ENCODE results near the gene TPRG1.

The TPRG1 gene

DNA sequence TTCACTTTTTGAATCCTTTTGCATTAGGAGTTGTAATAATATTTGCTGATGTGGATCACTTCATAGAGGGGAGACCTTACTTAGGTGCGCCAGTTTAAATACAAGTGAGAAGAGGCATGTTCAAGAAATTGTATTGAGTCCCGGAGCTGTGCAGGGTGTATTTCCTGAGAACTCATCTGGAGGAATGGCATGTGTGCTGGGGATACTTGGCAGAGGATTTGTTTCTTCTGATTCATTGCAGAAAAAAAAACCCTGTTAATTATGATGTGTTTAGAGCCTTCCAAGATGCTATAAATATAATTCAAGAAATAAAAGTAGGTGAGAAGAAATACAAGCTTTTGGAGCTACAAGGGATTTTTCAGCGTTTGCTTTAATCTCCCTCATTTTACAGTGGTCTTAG lies 97.6 kb downstream of the TPRG1 start:
- H3K4me3 Mint-ChIP-seq, result no peak overlapping the region
- no peaks in the 10 kb centered on the region for H3K36me3 Mint-ChIP-seq
- H3K4me1 Mint-ChIP-seq, result no peaks in the 10 kb centered on the region
- peaks cover 0 to 2% of the 10 kb centered on the region in 2 donors for H3K9me3 Mint-ChIP-seq
- peaks cover 14 to 20% of the 10 kb centered on the region in 2 donors for H3K27me3 Mint-ChIP-seq
- ATAC-seq (replicated peaks) (no peak), DNase-seq (no peak)
- H3K27ac Mint-ChIP-seq, result no peak overlapping the region

DNA sequence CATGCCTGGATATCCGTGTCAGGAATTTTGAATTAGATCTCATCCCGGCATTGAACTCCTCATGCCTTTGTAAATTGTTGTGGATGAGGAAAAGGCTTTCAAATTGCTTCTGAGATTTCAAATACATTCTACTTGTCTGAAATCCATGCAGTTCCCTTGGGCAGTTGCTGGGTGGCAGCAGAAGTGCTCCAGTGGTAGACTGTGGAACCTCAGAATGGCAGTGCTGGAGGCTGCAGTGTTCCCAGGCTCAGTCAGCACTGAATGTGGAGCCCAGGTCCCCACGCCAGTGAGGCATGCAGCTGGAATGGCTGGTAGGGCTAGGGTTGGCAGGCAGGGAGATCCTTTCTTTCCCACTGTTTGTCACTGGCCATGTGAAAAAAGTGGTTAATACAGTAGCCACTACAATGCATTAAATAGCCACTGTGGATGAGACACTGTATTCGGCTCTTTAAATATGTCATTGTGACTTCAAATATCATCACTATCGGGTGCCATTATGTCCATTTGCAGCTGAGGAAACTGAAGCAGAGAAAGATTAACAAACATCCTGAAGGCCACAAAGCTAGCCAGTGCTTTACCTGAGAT lies 98.6 kb downstream of the TPRG1 start:
- no peaks in the 10 kb centered on the region for H3K4me1 Mint-ChIP-seq
- ATAC-seq (replicated peaks), result peak; percentile 77 to 78

DNA sequence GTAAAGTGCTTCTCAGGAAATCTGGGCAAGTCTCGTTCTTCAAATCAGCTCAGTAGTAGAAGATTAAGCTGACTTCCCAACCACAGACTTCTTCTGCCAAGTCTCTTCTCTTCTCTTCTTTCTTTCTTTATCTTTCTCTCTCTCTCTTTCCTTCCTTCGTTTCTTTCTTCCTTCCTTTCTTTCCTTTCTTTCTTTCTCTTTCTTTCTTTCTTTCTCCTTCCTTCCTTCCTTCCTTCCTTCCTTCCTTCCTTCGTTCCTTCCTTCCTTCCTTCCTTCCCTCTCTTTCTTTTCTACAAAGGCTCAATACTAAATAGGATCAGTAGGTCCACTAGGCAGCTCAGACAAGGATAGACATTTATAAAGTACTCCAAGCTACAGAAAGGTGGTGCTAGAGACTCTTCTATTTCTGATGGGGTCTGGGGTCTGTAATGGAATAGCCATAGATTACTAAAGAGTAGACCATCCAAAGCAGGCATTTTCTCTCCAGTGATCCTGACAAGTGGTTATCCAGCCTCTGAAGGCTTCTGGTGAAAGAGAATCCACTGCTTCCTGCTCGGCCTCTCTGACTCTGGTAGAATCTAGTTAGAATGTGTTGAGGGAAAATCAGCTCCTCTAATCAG lies 100.8 kb downstream of the TPRG1 start:
- Mint-ChIP-seq H3K27me3 (peaks cover 16 to 28% of the 10 kb centered on the region in 2 donors), H3K27ac (no peak overlapping the region), H3K4me1 (peaks cover 7 to 13% of the 10 kb centered on the region in 2 donors), H3K9me3 (peaks cover 3 to 4% of the 10 kb centered on the region in 2 donors), H3K4me3 (no peak overlapping the region), H3K36me3 (peaks cover 2 to 4% of the 10 kb centered on the region in 2 donors)
- DNase-seq (no peak), ATAC-seq (replicated peaks) (peak; percentile 38 to 51)

More for the DNA sequence above, 98.6 kb downstream of the TPRG1 start:
- no peak for DNase-seq
- no peaks in the 10 kb centered on the region for H3K36me3 Mint-ChIP-seq
- no peak overlapping the region for H3K27ac Mint-ChIP-seq
- H3K27me3 Mint-ChIP-seq, result peaks cover 9 to 20% of the 10 kb centered on the region in 2 donors
- H3K9me3 Mint-ChIP-seq, result peaks cover 0 to 2% of the 10 kb centered on the region in 2 donors
- no peak overlapping the region for H3K4me3 Mint-ChIP-seq

GRCh38 chr3:189273736-189274135 lies 102.0 kb downstream of the TPRG1 start:
- ATAC-seq (replicated peaks) (no peak), DNase-seq (no peak)
- Mint-ChIP-seq H3K27ac (no peak overlapping the region), H3K4me1 (peaks cover 7 to 13% of the 10 kb centered on the region in 2 donors), H3K9me3 (peaks cover 3 to 4% of the 10 kb centered on the region in 2 donors), H3K36me3 (peaks cover 2 to 4% of the 10 kb centered on the region in 2 donors), H3K4me3 (no peak overlapping the region), H3K27me3 (peaks cover 14 to 28% of the 10 kb centered on the region in 2 donors)

DNA sequence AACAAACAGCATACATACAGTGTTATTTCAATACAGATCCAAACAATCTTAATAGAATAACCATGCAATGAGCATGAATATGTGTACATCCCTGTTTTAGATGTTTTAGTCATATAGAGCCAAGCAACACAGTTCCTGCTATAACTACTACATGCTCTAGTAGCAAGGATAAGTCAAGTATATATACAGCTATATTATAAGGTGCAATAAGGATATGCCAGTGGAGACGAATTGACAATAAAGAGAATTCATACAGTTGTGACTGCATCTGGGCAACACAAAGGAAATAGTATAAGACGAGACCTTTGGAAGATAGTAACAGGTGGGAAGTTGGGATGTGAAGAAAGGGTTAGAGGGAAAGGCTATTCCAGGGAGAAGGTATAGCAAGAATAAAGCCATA lies 103.4 kb downstream of the TPRG1 start:
- H3K36me3 Mint-ChIP-seq, result peaks cover 2 to 4% of the 10 kb centered on the region in 2 donors
- peaks cover 7 to 13% of the 10 kb centered on the region in 2 donors for H3K4me1 Mint-ChIP-seq
- ATAC-seq (replicated peaks), result no peak
- no peak overlapping the region for H3K27ac Mint-ChIP-seq
- H3K27me3 Mint-ChIP-seq, result peaks cover 20 to 30% of the 10 kb centered on the region in 2 donors
- DNase-seq, result no peak
- peaks cover 3 to 4% of the 10 kb centered on the region in 2 donors for H3K9me3 Mint-ChIP-seq
- no peak overlapping the region for H3K4me3 Mint-ChIP-seq

GRCh38 chr3:189275852-189276251 lies 104.1 kb downstream of the TPRG1 start:
- ATAC-seq (replicated peaks) (peak; percentile 60 to 74), DNase-seq (no peak)
- Mint-ChIP-seq H3K27me3 (peaks cover 20 to 30% of the 10 kb centered on the region in 2 donors), H3K27ac (no peak overlapping the region), H3K4me1 (peaks cover 7 to 13% of the 10 kb centered on the region in 2 donors), H3K4me3 (peak overlapping the region in 1 of 2 donors; percentile 2), H3K36me3 (peaks cover 2 to 4% of the 10 kb centered on the region in 2 donors), H3K9me3 (peaks cover 3 to 4% of the 10 kb centered on the region in 2 donors)

- DNase-seq (no peak), ATAC-seq (replicated peaks) (peak; percentile 59 to 65)
- Mint-ChIP-seq H3K9me3 (peaks cover 3 to 4% of the 10 kb centered on the region in 2 donors), H3K4me1 (peaks cover 7 to 13% of the 10 kb centered on the region in 2 donors), H3K36me3 (peaks cover 2 to 4% of the 10 kb centered on the region in 2 donors), H3K27me3 (peaks cover 20 to 30% of the 10 kb centered on the region in 2 donors), H3K4me3 (no peak overlapping the region), H3K27ac (peak overlapping the region; percentile 9)
These were observed 104.9 kb downstream of the TPRG1 start for GRCh38 chr3:189276444-189277219.

GRCh38 chr3:189277711-189278110 lies 105.9 kb downstream of the TPRG1 start:
- peaks cover 3 to 4% of the 10 kb centered on the region in 2 donors for H3K9me3 Mint-ChIP-seq
- DNase-seq, result no peak
- peaks cover 16 to 32% of the 10 kb centered on the region in 2 donors for H3K27me3 Mint-ChIP-seq
- H3K4me3 Mint-ChIP-seq, result no peak overlapping the region
- peaks cover 2 to 4% of the 10 kb centered on the region in 2 donors for H3K36me3 Mint-ChIP-seq
- peaks cover 7 to 13% of the 10 kb centered on the region in 2 donors for H3K4me1 Mint-ChIP-seq
- no peak for ATAC-seq (replicated peaks)
- no peak overlapping the region for H3K27ac Mint-ChIP-seq

DNA sequence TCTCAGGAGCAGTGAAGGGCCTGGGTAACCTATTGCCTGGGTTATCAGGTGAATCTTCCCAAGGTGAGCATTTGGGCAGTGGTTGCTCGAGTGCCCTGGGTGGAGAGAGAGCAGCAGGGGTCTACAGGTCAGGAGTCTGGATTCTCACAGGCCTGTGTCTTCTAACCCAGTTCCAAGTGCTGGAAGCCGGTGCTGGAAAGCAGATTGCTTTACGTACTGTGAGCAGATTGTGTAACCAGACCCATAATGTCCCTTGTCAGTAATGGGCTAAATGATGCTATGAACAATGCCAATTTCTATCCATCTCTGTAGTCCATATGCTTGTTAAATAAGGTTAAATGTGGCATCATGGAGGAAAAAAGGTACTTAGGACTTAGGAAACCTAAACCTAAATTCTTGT lies 106.5 kb downstream of the TPRG1 start:
- Mint-ChIP-seq H3K9me3 (peaks cover 3 to 4% of the 10 kb centered on the region in 2 donors), H3K4me1 (peaks cover 7 to 13% of the 10 kb centered on the region in 2 donors), H3K36me3 (peaks cover 2 to 4% of the 10 kb centered on the region in 2 donors), H3K27me3 (peaks cover 16 to 31% of the 10 kb centered on the region in 2 donors), H3K4me3 (no peak overlapping the region), H3K27ac (no peak overlapping the region)
- no peak for DNase-seq
- ATAC-seq (replicated peaks), result no peak

- Mint-ChIP-seq H3K36me3 (no peaks in the 10 kb centered on the region), H3K4me3 (no peak overlapping the region)
These were observed 110.4 kb downstream of the TPRG1 start for GRCh38 chr3:189282189-189282588.

GRCh38 chr3:189282741-189283140 lies 111.0 kb downstream of the TPRG1 start:
- no peak overlapping the region for H3K4me3 Mint-ChIP-seq
- H3K36me3 Mint-ChIP-seq, result no peaks in the 10 kb centered on the region
- H3K4me1 Mint-ChIP-seq, result peaks cover 8 to 15% of the 10 kb centered on the region in 2 donors
- ATAC-seq (replicated peaks) (no peak), DNase-seq (no peak)
- no peaks in the 10 kb centered on the region for H3K9me3 Mint-ChIP-seq
- peaks cover 11 to 18% of the 10 kb centered on the region in 2 donors for H3K27me3 Mint-ChIP-seq
- no peak overlapping the region for H3K27ac Mint-ChIP-seq

More at GRCh38 chr3:189282189-189282588, 110.4 kb downstream of the TPRG1 start:
- Mint-ChIP-seq H3K4me1 (peaks cover 8 to 16% of the 10 kb centered on the region in 2 donors), H3K27me3 (peaks cover 13 to 19% of the 10 kb centered on the region in 2 donors), H3K27ac (no peak overlapping the region), H3K9me3 (no peaks in the 10 kb centered on the region)
- ATAC-seq (replicated peaks), result no peak
- no peak for DNase-seq

GRCh38 chr3:189286188-189286587 lies 114.4 kb downstream of the TPRG1 start:
- H3K36me3 Mint-ChIP-seq, result no peaks in the 10 kb centered on the region
- DNase-seq (no peak), ATAC-seq (replicated peaks) (peak; percentile 26 to 30)
- H3K9me3 Mint-ChIP-seq, result peaks cover 0 to 1% of the 10 kb centered on the region in 2 donors
- no peak overlapping the region for H3K4me3 Mint-ChIP-seq
- H3K27ac Mint-ChIP-seq, result peak overlapping the region; percentile 3
- peaks cover 12 to 15% of the 10 kb centered on the region in 2 donors for H3K27me3 Mint-ChIP-seq
- peaks cover 15 to 31% of the 10 kb centered on the region in 2 donors for H3K4me1 Mint-ChIP-seq

DNA sequence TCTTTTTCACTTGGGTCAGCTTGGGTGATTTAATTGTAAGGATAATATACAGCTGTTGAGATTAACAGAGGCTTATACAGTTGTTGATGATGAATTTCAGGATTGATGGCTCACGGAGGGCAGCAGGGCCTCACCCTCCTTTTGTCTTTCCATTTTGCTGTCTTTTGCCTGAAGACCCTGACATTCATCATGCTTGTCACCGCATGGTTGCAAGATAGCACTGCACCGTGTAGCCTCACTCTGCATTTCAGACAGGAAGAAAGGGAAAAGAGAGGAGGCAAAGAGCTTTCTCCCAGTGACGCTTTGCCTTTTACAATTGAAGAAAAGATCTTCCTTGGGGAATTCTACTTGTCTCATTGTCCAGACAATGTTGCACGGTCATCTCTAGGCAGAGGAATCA lies 115.1 kb downstream of the TPRG1 start:
- DNase-seq, result no peak
- Mint-ChIP-seq H3K36me3 (no peaks in the 10 kb centered on the region), H3K4me3 (no peak overlapping the region), H3K27me3 (peaks cover 12 to 15% of the 10 kb centered on the region in 2 donors), H3K4me1 (peaks cover 15 to 31% of the 10 kb centered on the region in 2 donors), H3K27ac (peak overlapping the region; percentile 56), H3K9me3 (peaks cover 0 to 1% of the 10 kb centered on the region in 2 donors)
- no peak for ATAC-seq (replicated peaks)
